GM12878 (cell line): ENCODE data around the gene PCDHGA5.

Source experiments
- ESRRA ChIP-seq: IDR thresholded peaks from 2 replicates; pipeline ENCODE4 v1.6.1; 2012; ENCODE audit warnings: mild to moderate bottlenecking, low read length, improper control_type of control experiment
- PAX8 ChIP-seq: fragments of 450-650 bp; IDR thresholded peaks from 2 replicates; pipeline ENCODE4 v1.6.1; 2017; ENCODE audit warnings: mild to moderate bottlenecking, moderate library complexity
- TF ChIP-seq, protein P1 (sequence below), 3 experiments: IDR thresholded peaks in 2 of 3; conservative IDR thresholded peaks in 1 of 3; 2 replicates each; pipeline ENCODE4 v1.5.1; 2011; ENCODE audit warnings: low read depth in 3 of 3, low read length in 3 of 3, mild to moderate bottlenecking in 3 of 3, control low read depth in 2 of 3, moderate library complexity in 2 of 3, inconsistent platforms in 1 of 3, mixed read lengths in 1 of 3; ENCODE audit not compliant: control insufficient read depth in 2 of 3, insufficient read depth in 1 of 3; ENCODE audit errors: extremely low read depth in 1 of 3

- TF ChIP-seq, protein P1, sequence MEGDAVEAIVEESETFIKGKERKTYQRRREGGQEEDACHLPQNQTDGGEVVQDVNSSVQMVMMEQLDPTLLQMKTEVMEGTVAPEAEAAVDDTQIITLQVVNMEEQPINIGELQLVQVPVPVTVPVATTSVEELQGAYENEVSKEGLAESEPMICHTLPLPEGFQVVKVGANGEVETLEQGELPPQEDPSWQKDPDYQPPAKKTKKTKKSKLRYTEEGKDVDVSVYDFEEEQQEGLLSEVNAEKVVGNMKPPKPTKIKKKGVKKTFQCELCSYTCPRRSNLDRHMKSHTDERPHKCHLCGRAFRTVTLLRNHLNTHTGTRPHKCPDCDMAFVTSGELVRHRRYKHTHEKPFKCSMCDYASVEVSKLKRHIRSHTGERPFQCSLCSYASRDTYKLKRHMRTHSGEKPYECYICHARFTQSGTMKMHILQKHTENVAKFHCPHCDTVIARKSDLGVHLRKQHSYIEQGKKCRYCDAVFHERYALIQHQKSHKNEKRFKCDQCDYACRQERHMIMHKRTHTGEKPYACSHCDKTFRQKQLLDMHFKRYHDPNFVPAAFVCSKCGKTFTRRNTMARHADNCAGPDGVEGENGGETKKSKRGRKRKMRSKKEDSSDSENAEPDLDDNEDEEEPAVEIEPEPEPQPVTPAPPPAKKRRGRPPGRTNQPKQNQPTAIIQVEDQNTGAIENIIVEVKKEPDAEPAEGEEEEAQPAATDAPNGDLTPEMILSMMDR (IDR thresholded peaks at IDR 0.05 in 2 of 3, conservative IDR thresholded peaks at IDR 0.05 in 1 of 3; ENCODE audit: control insufficient read depth in 2 of 3, extremely low read depth in 1 of 3, insufficient read depth in 1 of 3, low read depth in 3 of 3, low read length in 3 of 3): peak; percentile 81 to 93 (median 90)
- TF ChIP-seq PAX8 (no peak), ESRRA (no peak)
Observed at GRCh38 chr5:141320225-141321169, 43.5 kb upstream of the PCDHGA5 start, which contains the start of gene TAF7.
